Measurements from ENCODE around the gene EMID1. TPM values are rescaled to one million over a fixed set of nuclear protein-coding genes. Genes with fewer than 3 reads are reported as not detected.
"Not testable (repeated sequence)": the region's sequence is repeated elsewhere in the genome, so short reads cannot be mapped to it uniquely, and the experiment has no call there.

Gene EMID1
- total RNA-seq, 1 donor from 2014 or later, result 0.84 TPM

GRCh38 chr22:29231971-29232959 is 26.6 kb downstream of the EMID1 start:
- ATAC-seq, result peak; percentile 35

- ATAC-seq, result peak; percentile 17
Observed at GRCh38 chr22:29233277-29233877, 27.7 kb downstream of the EMID1 start.

- ATAC-seq, result not testable (repeated sequence)
Observed at GRCh38 chr22:29240481-29240880, 34.8 kb downstream of the EMID1 start.

- no peak for ATAC-seq
Observed at GRCh38 chr22:29243874-29244446, 38.3 kb downstream of the EMID1 start.

GRCh38 chr22:29244785-29245625 is 39.3 kb downstream of the EMID1 start:
- peak; percentile 19 for ATAC-seq

- peak; percentile 94 for ATAC-seq
Observed at GRCh38 chr22:29245626-29246385, 40.1 kb downstream of the EMID1 start.

GRCh38 chr22:29247891-29248290 is 42.2 kb downstream of the EMID1 start:
- ATAC-seq, result not testable (repeated sequence)

- no peak for ATAC-seq
Observed at GRCh38 chr22:29251265-29251664, 45.6 kb downstream of the EMID1 start.

- ATAC-seq, result no peak
Observed at GRCh38 chr22:29251981-29252911, 46.5 kb downstream of the EMID1 start.

- ATAC-seq, result no peak
Observed at GRCh38 chr22:29253561-29254285, 48.0 kb downstream of the EMID1 start.

GRCh38 chr22:29254286-29254660 is 48.6 kb downstream of the EMID1 start:
- no peak for ATAC-seq

GRCh38 chr22:29255064-29255621 is 49.4 kb downstream of the EMID1 start:
- no peak for ATAC-seq

GRCh38 chr22:29256606-29257325 is 51.1 kb downstream of the EMID1 start:
- no peak for ATAC-seq

GRCh38 chr22:29257751-29258181 is 52.1 kb downstream of the EMID1 start:
- no peak for ATAC-seq

- no peak for ATAC-seq
Observed at GRCh38 chr22:29258407-29259252, 52.9 kb downstream of the EMID1 start.

GRCh38 chr22:29259253-29259899 is 53.7 kb downstream of the EMID1 start:
- ATAC-seq, result no peak

- peak; percentile 4 for ATAC-seq
Observed at GRCh38 chr22:29260031-29260560, 54.4 kb downstream of the EMID1 start.

Measured in esophagus mucosa (tissue), 1 donor.